Measurements from ENCODE around the gene TAC3. TPM values are rescaled to one million over a fixed set of nuclear protein-coding genes. Genes with fewer than 3 reads are reported as not detected.

TAC3 gene
- total and polyA plus RNA-seq, 2 of the 4 experiments (the other 2 are of a cell fraction): 0.94 TPM; not detected in 1

DNA sequence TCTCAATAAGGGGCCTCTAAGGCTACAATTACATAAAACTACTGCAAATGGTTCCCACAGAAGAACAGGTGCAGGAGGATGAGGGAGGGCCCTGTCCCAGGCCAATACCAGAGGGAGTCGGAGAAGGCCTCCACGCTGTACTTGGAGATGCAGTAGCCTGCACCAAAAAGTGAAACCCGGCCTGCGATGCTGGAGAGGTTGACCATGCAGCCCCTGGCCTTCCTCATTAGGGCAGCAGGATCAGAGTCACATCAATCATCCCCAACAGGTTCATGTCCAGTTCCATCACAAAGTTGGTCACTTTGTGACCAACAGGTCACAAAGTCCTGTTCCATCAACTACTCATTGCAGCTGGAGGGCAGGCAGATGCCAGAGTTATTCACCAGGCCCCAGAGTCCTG is 32.9 kb downstream of the TAC3 start:
- no peak overlapping the region for H3K4me2 ChIP-seq (ENCODE audit: low read depth, low read length)
- no peak overlapping the region for H2BK5ac ChIP-seq (ENCODE audit: low read depth, low read length, poor library complexity, severe bottlenecking)
- intact Hi-C loops (cut with micrococcal nuclease) (no loop called here), in situ Hi-C loops (cut with MboI; ENCODE audit: low sequenced_read_pairs) (loop anchor here (25.0 kb wide), 1 partner anchor 471 kb away; the partner anchor contains the start of gene RBMS2), dilution Hi-C loops (cut with HindIII; ENCODE audit: low sequenced_read_pairs, unreplicated experiment) (no loop called here)
- no peak overlapping the region for H4K91ac ChIP-seq (ENCODE audit: insufficient read depth, low read depth, low read length)
- ATAC-seq (ENCODE audit: low read depth): no peak
- no peak overlapping the region for H4K8ac ChIP-seq (ENCODE audit: low read depth in 2 of 2, low read length in 2 of 2)
- no peaks in the 10 kb centered on the region for H3K9me1 ChIP-seq (ENCODE audit: insufficient read depth, low read length)
- H3K4ac ChIP-seq (ENCODE audit: low read depth, low read length): no peak overlapping the region
- H4K20me1 ChIP-seq (ENCODE audit: insufficient read depth, low read length): peaks cover 3% of the 10 kb centered on the region; the same call in 1 of the 2 replicates
- H3K14ac ChIP-seq (replicated peaks; ENCODE audit: low read depth, low read length): no peak overlapping the region
- H3K9ac ChIP-seq (ENCODE audit: low read depth, low read length): no peak overlapping the region
- no peak for DNase-seq
- no peaks in the 10 kb centered on the region for H3K79me1 ChIP-seq (ENCODE audit: low read depth in 1 of 2, low read length in 2 of 2)
- no peak overlapping the region for H3K23ac ChIP-seq (ENCODE audit: low read depth, low read length)
- POLR2A ChIA-PET (ENCODE audit: unreplicated experiment): no interaction called here
- no peak overlapping the region for H4K5ac ChIP-seq (ENCODE audit: low read depth, low read length)
- no peak overlapping the region for H3K18ac ChIP-seq (ENCODE audit: low read depth, low read length)
- no peak overlapping the region for H3K56ac ChIP-seq (ENCODE audit: extremely low read depth, insufficient read depth, low read length)
- no peak for TF ChIP-seq MAFK (IDR thresholded peaks at IDR 0.05; ENCODE audit: low read depth, low read length)
- TF ChIP-seq FOS (IDR thresholded peaks at IDR 0.05; ENCODE audit: low read depth, low read length): no peak
- TF ChIP-seq, protein P1, sequence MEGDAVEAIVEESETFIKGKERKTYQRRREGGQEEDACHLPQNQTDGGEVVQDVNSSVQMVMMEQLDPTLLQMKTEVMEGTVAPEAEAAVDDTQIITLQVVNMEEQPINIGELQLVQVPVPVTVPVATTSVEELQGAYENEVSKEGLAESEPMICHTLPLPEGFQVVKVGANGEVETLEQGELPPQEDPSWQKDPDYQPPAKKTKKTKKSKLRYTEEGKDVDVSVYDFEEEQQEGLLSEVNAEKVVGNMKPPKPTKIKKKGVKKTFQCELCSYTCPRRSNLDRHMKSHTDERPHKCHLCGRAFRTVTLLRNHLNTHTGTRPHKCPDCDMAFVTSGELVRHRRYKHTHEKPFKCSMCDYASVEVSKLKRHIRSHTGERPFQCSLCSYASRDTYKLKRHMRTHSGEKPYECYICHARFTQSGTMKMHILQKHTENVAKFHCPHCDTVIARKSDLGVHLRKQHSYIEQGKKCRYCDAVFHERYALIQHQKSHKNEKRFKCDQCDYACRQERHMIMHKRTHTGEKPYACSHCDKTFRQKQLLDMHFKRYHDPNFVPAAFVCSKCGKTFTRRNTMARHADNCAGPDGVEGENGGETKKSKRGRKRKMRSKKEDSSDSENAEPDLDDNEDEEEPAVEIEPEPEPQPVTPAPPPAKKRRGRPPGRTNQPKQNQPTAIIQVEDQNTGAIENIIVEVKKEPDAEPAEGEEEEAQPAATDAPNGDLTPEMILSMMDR (conservative IDR thresholded peaks at IDR 0.05; ENCODE audit: low read depth, low read length): no peak
- TF ChIP-seq MXI1 (IDR thresholded peaks at IDR 0.05; ENCODE audit: borderline replicate concordance, low read depth, low read length): no peak
- TF ChIP-seq, protein P2, sequence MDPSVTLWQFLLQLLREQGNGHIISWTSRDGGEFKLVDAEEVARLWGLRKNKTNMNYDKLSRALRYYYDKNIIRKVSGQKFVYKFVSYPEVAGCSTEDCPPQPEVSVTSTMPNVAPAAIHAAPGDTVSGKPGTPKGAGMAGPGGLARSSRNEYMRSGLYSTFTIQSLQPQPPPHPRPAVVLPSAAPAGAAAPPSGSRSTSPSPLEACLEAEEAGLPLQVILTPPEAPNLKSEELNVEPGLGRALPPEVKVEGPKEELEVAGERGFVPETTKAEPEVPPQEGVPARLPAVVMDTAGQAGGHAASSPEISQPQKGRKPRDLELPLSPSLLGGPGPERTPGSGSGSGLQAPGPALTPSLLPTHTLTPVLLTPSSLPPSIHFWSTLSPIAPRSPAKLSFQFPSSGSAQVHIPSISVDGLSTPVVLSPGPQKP (IDR thresholded peaks at IDR 0.05; ENCODE audit: borderline replicate concordance, low read depth, low read length): no peak
- TF ChIP-seq RFX5 (IDR thresholded peaks at IDR 0.05; ENCODE audit: low read depth, low read length): no peak
- TF ChIP-seq, protein P3, sequence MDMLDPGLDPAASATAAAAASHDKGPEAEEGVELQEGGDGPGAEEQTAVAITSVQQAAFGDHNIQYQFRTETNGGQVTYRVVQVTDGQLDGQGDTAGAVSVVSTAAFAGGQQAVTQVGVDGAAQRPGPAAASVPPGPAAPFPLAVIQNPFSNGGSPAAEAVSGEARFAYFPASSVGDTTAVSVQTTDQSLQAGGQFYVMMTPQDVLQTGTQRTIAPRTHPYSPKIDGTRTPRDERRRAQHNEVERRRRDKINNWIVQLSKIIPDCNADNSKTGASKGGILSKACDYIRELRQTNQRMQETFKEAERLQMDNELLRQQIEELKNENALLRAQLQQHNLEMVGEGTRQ (IDR thresholded peaks at IDR 0.05; ENCODE audit: low read depth, low read length): no peak
- TF ChIP-seq RAD21 (IDR thresholded peaks at IDR 0.05; ENCODE audit: low read length): no peak
- TF ChIP-seq POLR2A (IDR thresholded peaks at IDR 0.05; ENCODE audit: low read depth, low read length): no peak
- TF ChIP-seq RCOR1 (IDR thresholded peaks at IDR 0.05; ENCODE audit: insufficient replicate concordance, low read length): no peak
- no peak for TF ChIP-seq CHD1 (IDR thresholded peaks at IDR 0.05; ENCODE audit: low read depth, low read length)
- TF ChIP-seq NFE2L2 (IDR thresholded peaks at IDR 0.05; ENCODE audit: low read depth, low read length): no peak
- TF ChIP-seq SMC3 (IDR thresholded peaks at IDR 0.05; ENCODE audit: low read depth, low read length): no peak
- no peak for TF ChIP-seq MAZ (IDR thresholded peaks at IDR 0.05; ENCODE audit: borderline replicate concordance, low read depth, low read length)
- no peak for TF ChIP-seq BHLHE40 (IDR thresholded peaks at IDR 0.05; ENCODE audit: low read depth, low read length)
- TF ChIP-seq CEBPB (IDR thresholded peaks at IDR 0.05; ENCODE audit: low read depth, low read length): no peak
- 56% methylated on average over 3 of the region's 4 CpGs; no CpG with 5 or more reads in 1 of the 2 experiments for WGBS, 2 experiments (ENCODE audit: extremely low coverage in 2 of 2, insufficient read length in 1 of 2)
- no peak overlapping the region for H2BK120ac ChIP-seq (ENCODE audit: low read depth, low read length)
- CTCF ChIA-PET: no interaction called here
- no TSS peak for BruUV-seq (replicated peaks)
- H3K36me3 ChIP-seq (ENCODE audit: control insufficient read depth, insufficient read depth, low read length): no peaks in the 10 kb centered on the region
- H2AFZ ChIP-seq (replicated peaks; ENCODE audit: low read length, poor library complexity): no peak overlapping the region
- no peak overlapping the region for H2BK15ac ChIP-seq (ENCODE audit: low read depth, low read length)
- H2AK9ac ChIP-seq (replicated peaks; ENCODE audit: low read depth, low read length, poor library complexity): no peak overlapping the region
- H3K9me3 ChIP-seq (ENCODE audit: control insufficient read depth, insufficient read depth, low read length): no peaks in the 10 kb centered on the region
- peaks cover 6% of the 10 kb centered on the region; the same call in 1 of the 2 replicates for H3K27me3 ChIP-seq (ENCODE audit: control insufficient read depth, insufficient read depth, low read length)
- no peak overlapping the region for H2BK20ac ChIP-seq (ENCODE audit: low read depth, low read length)
- no peak overlapping the region for H3K27ac ChIP-seq (ENCODE audit: insufficient read depth, low read length)
- H2AK5ac ChIP-seq (ENCODE audit: low read depth, low read length): no peak overlapping the region
- no peak overlapping the region for H3K4me3 ChIP-seq (ENCODE audit: insufficient read depth, low read depth, low read length)
- peaks cover 3% of the 10 kb centered on the region for H3K4me1 ChIP-seq (ENCODE audit: control insufficient read depth, insufficient read depth, low read length)
